Measurements from ENCODE around the gene MAMLD1. TPM values are rescaled to one million over a fixed set of nuclear protein-coding genes. Genes with fewer than 3 reads are reported as not detected.

Gene MAMLD1
- total RNA-seq, 4 donors from 2014 or later: 0.38 to 2.5 (median 0.75) TPM

DNA sequence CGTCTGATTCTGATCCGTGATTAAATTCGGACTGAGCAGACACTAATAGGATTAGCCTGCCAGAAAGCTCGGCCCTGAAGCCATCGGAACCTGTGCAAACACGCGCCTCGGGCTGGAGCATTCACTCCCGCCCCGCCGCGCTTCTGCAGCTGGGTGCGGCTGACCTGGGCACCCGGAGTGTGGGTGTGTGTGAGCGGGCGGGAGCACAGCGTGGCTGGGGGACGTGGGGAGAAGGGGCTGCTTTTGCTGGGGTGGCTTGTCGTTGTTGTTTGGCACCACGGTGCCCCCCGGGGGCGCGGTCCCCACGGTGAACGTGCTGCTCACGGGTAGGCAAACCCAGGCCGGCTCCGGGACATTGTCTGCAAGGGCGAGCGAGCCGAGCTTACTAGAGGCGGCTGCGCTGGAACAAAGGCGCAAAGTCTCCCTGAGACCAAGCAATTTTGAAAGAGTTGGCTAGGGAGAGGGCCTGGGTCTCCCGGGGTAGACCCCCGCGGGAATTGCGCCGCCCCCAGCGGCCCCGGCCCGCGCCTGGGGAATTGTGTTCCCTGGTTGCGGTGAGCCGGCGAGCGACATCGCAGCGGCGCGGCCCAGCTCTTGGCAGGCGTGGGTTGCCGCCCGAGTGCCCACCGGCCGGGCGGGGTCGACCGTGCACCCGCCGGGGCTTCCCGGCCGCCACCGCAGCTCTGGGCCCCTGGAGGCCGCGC, 1.4 kb downstream of the MAMLD1 start:
- Histone ChIP-seq H3K27me3 (no peaks in the 10 kb centered on the region), H3K36me3 (no peaks in the 10 kb centered on the region), H3K27ac (peak overlapping the region in 3 of 4 donors; percentile 70 to 84 (median 80)), H3K9me3 (peaks cover 0 to 3% (median 0%) of the 10 kb centered on the region in 4 donors), H3K4me3 (peak overlapping the region; percentile 39 to 63 (median 54)), H3K4me1 (peaks cover 0 to 5% (median 0%) of the 10 kb centered on the region in 4 donors)
- TF ChIP-seq, protein P1, sequence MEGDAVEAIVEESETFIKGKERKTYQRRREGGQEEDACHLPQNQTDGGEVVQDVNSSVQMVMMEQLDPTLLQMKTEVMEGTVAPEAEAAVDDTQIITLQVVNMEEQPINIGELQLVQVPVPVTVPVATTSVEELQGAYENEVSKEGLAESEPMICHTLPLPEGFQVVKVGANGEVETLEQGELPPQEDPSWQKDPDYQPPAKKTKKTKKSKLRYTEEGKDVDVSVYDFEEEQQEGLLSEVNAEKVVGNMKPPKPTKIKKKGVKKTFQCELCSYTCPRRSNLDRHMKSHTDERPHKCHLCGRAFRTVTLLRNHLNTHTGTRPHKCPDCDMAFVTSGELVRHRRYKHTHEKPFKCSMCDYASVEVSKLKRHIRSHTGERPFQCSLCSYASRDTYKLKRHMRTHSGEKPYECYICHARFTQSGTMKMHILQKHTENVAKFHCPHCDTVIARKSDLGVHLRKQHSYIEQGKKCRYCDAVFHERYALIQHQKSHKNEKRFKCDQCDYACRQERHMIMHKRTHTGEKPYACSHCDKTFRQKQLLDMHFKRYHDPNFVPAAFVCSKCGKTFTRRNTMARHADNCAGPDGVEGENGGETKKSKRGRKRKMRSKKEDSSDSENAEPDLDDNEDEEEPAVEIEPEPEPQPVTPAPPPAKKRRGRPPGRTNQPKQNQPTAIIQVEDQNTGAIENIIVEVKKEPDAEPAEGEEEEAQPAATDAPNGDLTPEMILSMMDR (IDR thresholded peaks at IDR 0.05): no peak
- no peak for TF ChIP-seq POLR2A (IDR thresholded peaks at IDR 0.05)
- no peak for DNase-seq

DNA sequence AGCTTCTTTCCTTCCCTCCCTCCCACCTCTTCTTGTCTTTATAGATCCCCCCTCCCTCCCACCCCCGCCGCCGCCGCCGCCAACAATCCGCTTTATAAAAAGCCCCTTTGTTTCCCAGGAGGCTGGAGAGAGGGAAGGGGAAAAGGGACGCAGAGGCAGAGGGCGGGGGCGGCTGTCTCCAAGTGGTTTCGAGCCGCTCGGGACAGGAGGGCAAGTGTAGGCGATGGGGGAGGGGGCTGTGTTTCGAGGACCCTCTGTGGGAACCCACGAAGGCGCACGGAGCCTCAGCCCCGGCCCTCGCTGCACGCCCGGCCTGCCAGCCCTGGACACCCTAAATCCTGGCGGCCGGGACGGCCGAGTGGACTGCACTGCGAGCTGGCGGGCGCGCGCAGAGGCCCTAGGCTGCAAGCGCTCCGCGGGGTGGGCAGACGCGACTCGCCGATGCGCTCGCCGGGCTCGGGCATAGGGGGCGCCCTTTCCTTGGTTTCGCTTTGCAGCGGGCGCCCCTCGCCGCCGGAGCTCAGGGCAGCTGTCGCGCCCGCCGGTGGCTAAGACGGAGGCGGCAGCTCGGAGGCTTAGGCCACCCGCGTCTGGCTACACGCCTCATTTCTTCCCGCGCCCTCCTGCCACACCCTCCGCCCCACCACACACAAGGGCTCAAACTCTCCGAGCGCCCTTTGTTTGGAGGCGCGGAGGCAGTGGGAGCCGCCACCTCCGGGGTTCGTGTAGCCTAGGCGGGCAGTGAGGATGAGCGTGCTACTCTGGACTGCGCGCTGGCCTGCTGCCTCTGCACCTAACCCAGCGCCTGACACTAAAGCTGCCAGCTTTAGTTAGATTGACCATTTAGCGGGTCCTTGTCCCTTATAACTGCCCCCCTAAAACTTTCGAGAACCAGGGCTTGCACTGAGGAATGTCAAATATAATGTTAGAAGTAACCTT, 2.2 kb downstream of the MAMLD1 start:
- Histone ChIP-seq H3K4me3 (peak overlapping the region; percentile 39 to 63 (median 54)), H3K27me3 (no peaks in the 10 kb centered on the region), H3K36me3 (no peaks in the 10 kb centered on the region), H3K4me1 (peaks cover 0 to 5% (median 0%) of the 10 kb centered on the region in 4 donors), H3K9me3 (peaks cover 0 to 3% (median 0%) of the 10 kb centered on the region in 4 donors), H3K27ac (peak overlapping the region in 3 of 4 donors; percentile 70 to 84 (median 80))
- peak in 2 of 3 donors; percentile 61 to 75 for DNase-seq
- TF ChIP-seq, protein P1 (IDR thresholded peaks at IDR 0.05): peak in 4 of 6 experiments; percentile 34 to 49 (median 44)
- no peak for TF ChIP-seq POLR2A (IDR thresholded peaks at IDR 0.05)

DNA sequence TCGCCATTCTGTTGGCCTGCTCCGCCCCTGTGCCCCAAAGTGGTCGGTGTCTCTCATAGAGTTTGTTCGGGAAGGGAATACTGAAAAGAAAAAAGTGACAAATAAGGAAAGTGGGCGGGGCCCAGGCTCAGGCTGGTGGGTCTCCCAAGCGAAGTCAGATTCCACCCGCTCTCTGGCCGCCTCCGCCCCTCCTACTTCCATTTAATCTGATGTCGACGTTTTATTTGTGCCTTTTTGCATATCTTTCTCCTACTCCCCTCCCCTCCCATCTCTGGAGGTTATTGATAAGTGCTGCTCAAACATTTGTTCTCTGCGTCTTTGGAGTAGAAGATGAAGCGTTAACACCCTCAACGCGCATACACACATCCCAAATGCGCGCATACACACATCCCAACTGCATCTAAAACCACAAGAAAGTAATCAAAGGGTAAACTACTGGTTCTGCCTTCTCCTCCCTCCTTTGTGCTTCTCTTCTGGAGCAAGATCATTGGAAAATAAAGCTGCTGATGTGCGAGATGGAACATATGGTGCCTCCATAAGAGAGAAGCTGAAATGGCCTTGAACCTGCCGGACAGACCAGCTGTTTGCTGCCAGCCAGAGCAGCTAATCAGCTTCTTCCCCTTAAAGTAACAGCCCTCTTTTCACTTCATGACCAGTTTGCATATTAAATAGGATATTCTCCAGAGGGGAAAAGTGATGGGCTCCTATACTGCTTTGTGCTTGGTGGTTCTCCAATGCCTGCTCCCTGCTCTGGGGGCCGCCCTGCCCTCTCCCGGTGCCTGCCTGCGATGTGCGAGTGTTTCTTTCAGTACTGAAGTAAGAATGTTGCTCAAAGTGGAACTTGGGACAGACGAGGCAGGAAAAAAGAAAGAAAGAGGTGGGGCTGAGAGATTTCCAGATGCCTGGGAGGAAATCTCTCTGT, 3.1 kb downstream of the MAMLD1 start:
- Histone ChIP-seq H3K36me3 (no peaks in the 10 kb centered on the region), H3K9me3 (peaks cover 0 to 3% (median 0%) of the 10 kb centered on the region in 4 donors), H3K4me3 (peak overlapping the region; percentile 39 to 63 (median 54)), H3K27me3 (no peaks in the 10 kb centered on the region), H3K27ac (peak overlapping the region in 3 of 4 donors; percentile 70 to 84 (median 80)), H3K4me1 (peaks cover 0 to 5% (median 0%) of the 10 kb centered on the region in 4 donors)
- DNase-seq: peak in 1 of 3 donors; percentile 68
- TF ChIP-seq, protein P1 (IDR thresholded peaks at IDR 0.05): no peak
- no peak for TF ChIP-seq POLR2A (IDR thresholded peaks at IDR 0.05)

DNA sequence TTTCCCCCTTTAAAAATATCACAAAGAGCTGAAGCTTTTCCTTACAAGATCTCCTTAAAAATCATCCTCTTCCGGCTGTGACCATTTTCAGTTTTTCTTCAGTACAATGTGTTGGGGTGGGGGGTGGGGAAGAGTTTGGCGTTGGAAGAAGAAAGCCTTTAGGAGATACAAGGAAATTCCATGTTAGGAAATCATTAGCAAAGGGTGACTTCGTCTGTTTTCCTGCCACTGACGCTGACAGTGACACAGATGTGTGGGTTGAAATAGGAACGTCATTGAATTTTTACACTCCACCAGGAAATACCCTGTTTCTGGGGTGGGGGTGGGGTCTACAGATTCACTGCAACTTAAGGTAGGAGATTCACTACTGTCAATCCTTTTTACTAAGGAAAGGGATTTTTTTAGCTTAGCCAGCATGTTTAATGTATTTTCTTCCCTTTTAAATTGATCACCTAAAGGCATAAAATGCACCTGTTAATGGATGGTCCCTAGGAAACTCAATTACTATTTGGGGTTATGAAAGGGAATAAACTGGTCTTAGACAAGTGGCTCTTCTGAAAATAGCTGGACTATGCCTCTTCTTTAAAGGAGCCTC, 3.9 kb downstream of the MAMLD1 start:
- H3K27ac ChIP-seq: peak overlapping the region in 2 of 4 donors; percentile 80 to 84
- no peaks in the 10 kb centered on the region for H3K27me3 ChIP-seq
- peak overlapping the region in 2 of 4 donors; percentile 58 to 63 for H3K4me3 ChIP-seq
- H3K36me3 ChIP-seq: no peaks in the 10 kb centered on the region
- DNase-seq: no peak
- H3K9me3 ChIP-seq: peaks cover 0 to 3% (median 0%) of the 10 kb centered on the region in 4 donors
- TF ChIP-seq, protein P1 (IDR thresholded peaks at IDR 0.05): no peak
- no peak for TF ChIP-seq POLR2A (IDR thresholded peaks at IDR 0.05)
- H3K4me1 ChIP-seq: peaks cover 0 to under 1% (median 0%) of the 10 kb centered on the region in 4 donors

All from Peyer's patch (tissue), 4 donors.